Epithelial cell of esophagus (primary cell): ENCODE data around the gene KBTBD7.
A peak's percentile ranks its signal among the peaks of the same experiment; 100 is the strongest.

ENCODE experiments used
- DNase-seq: peaks from one replicate; pipeline ENCODE4 v3.0.0; 2010; ENCODE audit warnings: low read depth
- H3K4me3 ChIP-seq: 2 replicates; pipeline ENCODE4 v1.5.1; 2011; ENCODE audit warnings: mild to moderate bottlenecking, low read length, control low read depth
- TF ChIP-seq, protein P1 (sequence below): IDR thresholded peaks from 2 replicates; pipeline ENCODE4 v1.5.1; 2011; ENCODE audit warnings: low read depth, mild to moderate bottlenecking, low read length, control low read depth, inconsistent platforms; ENCODE audit not compliant: insufficient read depth; ENCODE audit errors: missing control alignments

The KBTBD7 gene

DNA sequence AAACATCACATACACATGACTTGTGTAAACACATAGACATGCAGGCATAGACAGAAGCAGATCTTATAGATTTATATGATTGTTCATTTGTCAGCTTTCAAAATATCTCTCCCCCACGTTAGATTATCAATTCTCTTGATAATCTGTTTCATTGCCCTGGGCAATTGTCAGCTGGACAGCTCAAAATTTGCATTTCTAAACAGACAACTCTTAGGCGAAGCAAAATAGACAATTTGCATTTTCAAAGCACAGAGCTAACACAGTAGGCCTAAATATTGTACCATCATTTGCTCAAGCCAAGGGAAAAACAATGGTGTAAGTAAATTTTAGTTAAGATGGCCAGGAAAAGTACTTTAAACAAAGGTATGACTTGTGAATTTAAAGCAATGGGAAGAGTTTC lies 37.7 kb downstream of the KBTBD7 start:
- no peak for DNase-seq
- H3K4me3 ChIP-seq: no peak overlapping the region
- TF ChIP-seq, protein P1, sequence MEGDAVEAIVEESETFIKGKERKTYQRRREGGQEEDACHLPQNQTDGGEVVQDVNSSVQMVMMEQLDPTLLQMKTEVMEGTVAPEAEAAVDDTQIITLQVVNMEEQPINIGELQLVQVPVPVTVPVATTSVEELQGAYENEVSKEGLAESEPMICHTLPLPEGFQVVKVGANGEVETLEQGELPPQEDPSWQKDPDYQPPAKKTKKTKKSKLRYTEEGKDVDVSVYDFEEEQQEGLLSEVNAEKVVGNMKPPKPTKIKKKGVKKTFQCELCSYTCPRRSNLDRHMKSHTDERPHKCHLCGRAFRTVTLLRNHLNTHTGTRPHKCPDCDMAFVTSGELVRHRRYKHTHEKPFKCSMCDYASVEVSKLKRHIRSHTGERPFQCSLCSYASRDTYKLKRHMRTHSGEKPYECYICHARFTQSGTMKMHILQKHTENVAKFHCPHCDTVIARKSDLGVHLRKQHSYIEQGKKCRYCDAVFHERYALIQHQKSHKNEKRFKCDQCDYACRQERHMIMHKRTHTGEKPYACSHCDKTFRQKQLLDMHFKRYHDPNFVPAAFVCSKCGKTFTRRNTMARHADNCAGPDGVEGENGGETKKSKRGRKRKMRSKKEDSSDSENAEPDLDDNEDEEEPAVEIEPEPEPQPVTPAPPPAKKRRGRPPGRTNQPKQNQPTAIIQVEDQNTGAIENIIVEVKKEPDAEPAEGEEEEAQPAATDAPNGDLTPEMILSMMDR: no peak

DNA sequence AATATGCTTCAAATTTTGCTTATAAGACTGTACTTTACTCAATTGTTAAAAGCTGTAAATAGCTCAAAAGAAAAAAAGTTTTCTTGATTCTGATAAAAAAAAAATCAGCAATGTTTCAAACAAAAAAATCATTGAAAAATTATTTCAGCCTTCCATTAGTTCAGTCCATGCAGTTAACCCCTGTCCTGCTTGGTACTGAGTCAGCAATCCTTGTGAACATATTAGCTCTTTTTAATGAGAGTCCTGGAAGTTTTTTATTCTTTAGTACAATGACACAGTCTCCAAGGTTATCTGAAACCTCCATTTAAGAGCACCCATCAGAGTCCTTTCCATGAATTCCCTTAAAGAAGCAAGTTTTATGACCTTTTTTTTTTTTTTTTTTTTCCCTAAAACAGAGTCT lies 40.3 kb downstream of the KBTBD7 start:
- DNase-seq: no peak
- no peak overlapping the region for H3K4me3 ChIP-seq
- TF ChIP-seq, protein P1: no peak

DNA sequence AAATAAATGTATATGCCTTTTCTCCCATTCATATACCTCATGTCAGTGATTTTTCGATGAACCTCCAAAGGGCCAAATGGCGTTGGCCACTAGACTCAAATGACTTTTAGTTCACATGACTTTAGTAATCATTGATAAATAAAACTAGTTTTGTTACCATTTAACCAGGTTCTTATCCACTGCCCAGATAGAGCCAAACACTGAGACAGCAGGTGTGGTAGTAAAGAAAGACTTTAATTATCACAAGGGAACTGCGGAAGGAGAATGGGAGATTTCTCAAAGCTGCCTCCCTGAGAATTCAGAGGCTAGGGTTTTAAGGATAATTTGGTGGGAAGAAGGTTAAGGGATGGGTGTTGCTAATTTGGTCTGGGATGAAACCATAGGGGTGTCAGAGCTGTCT lies 42.4 kb downstream of the KBTBD7 start:
- TF ChIP-seq, protein P1: no peak
- no peak overlapping the region for H3K4me3 ChIP-seq
- no peak for DNase-seq

DNA sequence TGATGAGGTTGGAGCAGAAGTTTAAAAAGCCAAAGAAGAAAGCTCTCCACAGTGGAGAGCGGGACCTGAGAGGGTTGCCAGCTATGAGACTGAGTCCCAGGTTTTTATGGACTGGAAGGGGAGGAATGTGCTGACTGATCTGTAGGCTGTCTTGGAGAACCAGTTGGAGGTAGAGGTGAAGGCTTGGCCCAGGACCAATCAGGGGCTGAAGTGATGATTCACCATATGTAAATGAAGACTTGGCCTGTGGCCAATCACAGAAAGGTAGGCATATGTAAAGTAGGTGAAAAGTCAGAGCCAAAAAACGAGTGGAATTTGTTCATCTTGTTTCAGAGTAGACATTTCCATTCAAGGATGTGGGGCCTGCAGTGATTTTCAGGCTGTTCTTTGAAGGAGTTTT lies 44.3 kb downstream of the KBTBD7 start:
- peak; percentile 50 for DNase-seq
- TF ChIP-seq, protein P1: no peak
- no peak overlapping the region for H3K4me3 ChIP-seq

DNA sequence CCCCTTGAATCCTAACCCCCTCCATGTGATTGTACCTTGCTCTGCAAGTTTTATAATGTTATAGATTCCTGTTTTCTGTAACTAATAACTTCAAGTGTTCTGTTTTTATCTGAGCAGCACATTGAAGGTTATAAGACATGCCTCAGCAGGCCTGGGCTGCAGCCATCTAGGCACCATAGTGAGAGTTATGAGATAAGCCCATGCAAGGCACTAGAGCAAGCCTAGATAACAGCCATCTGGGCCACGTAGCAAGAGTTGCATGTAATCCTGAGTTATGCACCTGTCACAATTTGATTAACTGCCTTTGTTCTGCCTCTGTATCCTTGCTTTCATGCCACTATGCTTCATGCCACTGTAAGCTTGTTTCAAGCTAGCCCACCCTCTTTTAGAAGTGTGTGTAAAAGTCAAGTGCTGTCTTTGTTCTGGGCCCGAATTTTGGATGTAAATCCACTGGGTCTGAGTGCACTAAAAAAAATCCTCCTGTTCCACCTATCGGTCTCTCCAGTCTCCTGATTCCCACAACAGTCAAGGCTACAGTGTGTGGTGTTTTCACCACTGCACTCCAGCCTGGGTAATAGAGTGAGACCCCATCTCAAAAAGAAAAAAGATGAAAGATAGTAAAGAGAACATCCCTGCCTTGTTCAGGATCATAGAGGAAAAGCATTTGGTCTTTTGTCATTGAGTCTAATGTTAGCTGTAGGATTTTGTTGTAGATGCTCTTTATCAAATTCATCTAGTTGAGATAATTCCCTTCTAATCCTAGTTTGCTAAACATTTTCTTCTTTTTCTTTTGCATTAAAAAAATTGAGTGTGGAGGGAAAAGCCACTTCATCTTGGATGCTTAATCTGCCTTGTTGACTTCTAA lies 45.7 kb downstream of the KBTBD7 start:
- no peak for DNase-seq
- TF ChIP-seq, protein P1: no peak
- no peak overlapping the region for H3K4me3 ChIP-seq

DNA sequence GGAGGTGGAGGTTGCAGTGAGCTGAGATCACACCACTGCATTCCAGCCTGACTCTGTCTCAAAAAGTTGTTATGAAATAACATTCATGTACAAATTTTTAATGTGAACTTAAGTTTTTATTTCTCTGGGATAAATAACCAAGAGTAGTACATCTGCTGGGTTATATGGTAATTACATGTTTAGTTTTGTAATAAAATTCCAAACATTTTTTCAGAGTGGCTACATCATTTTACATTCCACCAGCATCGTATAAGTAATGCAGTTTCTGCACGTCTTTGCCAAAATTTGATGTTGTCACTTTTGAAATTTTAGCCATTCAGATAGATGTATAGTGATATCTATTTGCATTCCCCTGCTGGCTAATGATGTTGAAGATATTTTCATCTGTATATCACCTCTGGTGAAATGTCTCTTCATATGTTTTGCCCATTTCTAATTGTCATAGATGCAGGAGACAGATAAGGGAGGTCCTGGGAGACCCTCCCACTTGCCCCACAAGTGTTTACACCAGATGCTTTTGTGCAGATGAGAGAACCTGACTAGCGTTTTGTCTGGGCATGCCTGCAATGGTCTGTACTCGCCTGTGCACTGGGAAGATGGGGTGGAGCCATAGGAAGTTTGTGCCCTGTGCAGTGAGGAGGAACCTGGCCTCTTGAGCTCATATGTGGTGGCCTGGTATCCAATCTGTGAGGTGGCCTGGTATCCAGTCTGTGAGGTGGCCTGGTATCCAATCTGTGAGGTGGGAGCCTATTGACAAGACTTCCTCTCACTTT lies 49.0 kb downstream of the KBTBD7 start:
- peak; percentile 87 for DNase-seq
- no peak overlapping the region for H3K4me3 ChIP-seq
- TF ChIP-seq, protein P1: no peak
